GM19043 (cell line): Measurements from ENCODE around the gene AQP12A.

Experiments used
- ATAC-seq: cut with Tn5 transposase; IDR thresholded peaks from one replicate; pipeline ENCODE4 v1.9.1; 2021; ENCODE audit warnings: low read depth; ENCODE audit not compliant: unreplicated experiment

The AQP12A gene

GRCh38 chr2:240733803-240734495, 42.3 kb downstream of the AQP12A start:
- ATAC-seq = no peak

- ATAC-seq = no peak
These were observed 43.1 kb downstream of the AQP12A start for GRCh38 chr2:240734756-240735155.

- no peak for ATAC-seq
These were observed 43.8 kb downstream of the AQP12A start for GRCh38 chr2:240735476-240735875.

- ATAC-seq = no peak
These were observed 44.9 kb downstream of the AQP12A start for GRCh38 chr2:240736281-240737250.

GRCh38 chr2:240737512-240737911, 45.8 kb downstream of the AQP12A start:
- ATAC-seq = no peak

- ATAC-seq = no peak
These were observed 46.3 kb downstream of the AQP12A start for GRCh38 chr2:240737958-240738357.

GRCh38 chr2:240739797-240740196, 48.1 kb downstream of the AQP12A start:
- no peak for ATAC-seq

- no peak for ATAC-seq
These were observed 49.4 kb downstream of the AQP12A start for GRCh38 chr2:240741091-240741490.

- no peak for ATAC-seq
These were observed 51.0 kb downstream of the AQP12A start for GRCh38 chr2:240742602-240743095.

GRCh38 chr2:240745456-240745855, 53.8 kb downstream of the AQP12A start:
- no peak for ATAC-seq

- no peak for ATAC-seq
These were observed 54.3 kb downstream of the AQP12A start for GRCh38 chr2:240745962-240746361.

- no peak for ATAC-seq
These were observed 55.0 kb downstream of the AQP12A start for GRCh38 chr2:240746671-240747070.

- ATAC-seq = no peak
These were observed 55.6 kb downstream of the AQP12A start for GRCh38 chr2:240747256-240747655.
